Activated T-helper 17 cell treated with anti-CD3 and anti-CD28 coated beads, Interleukin-2, amount 50 U/mL, for 72 hours (primary cell): ENCODE results near the gene PARD3. TPM values are rescaled to one million over a fixed set of nuclear protein-coding genes. Genes with fewer than 3 reads are reported as not detected.
A peak's percentile ranks its signal among the peaks of the same experiment; 100 is the strongest.
"Not testable (repeated sequence)": the region's sequence is repeated elsewhere in the genome, so short reads cannot be mapped to it uniquely, and the experiment has no call there.

ENCODE experiments used
- ATAC-seq: fragments of 150-1000 bp; cut with Tn5 transposase; replicated peaks from 2 replicates; pipeline ENCODE4 v1.10.0; 2021; ENCODE audit warnings: mild to moderate bottlenecking, moderate library complexity
- H3K27ac Mint-ChIP-seq: one replicate; pipeline ENCODE4 v1.8.0; 2022; ENCODE audit warnings: mixed read lengths
- H3K27me3 Mint-ChIP-seq: one replicate; pipeline ENCODE4 v1.8.0; 2022; ENCODE audit warnings: mixed read lengths
- H3K36me3 Mint-ChIP-seq: one replicate; pipeline ENCODE4 v1.8.0; 2022; ENCODE audit warnings: low read depth, mild to moderate bottlenecking, mixed read lengths
- H3K4me1 Mint-ChIP-seq: one replicate; pipeline ENCODE4 v1.8.0; 2022; ENCODE audit warnings: mixed read lengths
- H3K4me3 Mint-ChIP-seq: one replicate; pipeline ENCODE4 v1.8.0; 2022; ENCODE audit warnings: mild to moderate bottlenecking, mixed read lengths
- H3K9me3 Mint-ChIP-seq: one replicate; pipeline ENCODE4 v1.8.0; 2022; ENCODE audit warnings: mixed read lengths
- total RNA-seq, 2 donors: library from RNA; stranded (reverse); gene quantifications; one replicate each; pipeline ENCODE4 v1.2.3, GENCODE V29; 2022

The PARD3 gene
- total RNA-seq, 2 donors from 2014 or later: 0.13 to 0.24 TPM

DNA sequence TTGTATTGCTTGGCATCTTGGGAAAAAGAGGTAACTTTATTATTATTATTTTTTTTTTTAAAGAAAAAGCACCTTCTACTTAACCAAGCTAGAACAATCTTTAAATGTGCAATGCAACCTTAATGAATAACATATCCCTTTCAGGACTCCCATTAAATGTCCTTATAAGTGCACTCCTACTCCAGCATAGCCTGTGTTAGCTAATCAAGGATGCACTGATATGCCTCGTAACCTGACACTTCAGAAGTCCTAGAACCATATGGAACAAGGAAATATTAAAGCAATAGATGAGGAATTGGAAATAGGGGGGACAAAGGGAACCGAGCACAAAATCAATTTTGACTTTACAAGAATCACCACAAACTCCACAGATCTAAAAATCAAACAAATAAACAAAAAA is 522.4 kb downstream of the PARD3 start:
- no peaks in the 10 kb centered on the region for H3K9me3 Mint-ChIP-seq

GRCh38 chr10:34292194-34292565 is 522.9 kb downstream of the PARD3 start:
- no peak overlapping the region for H3K4me3 Mint-ChIP-seq
- no peak overlapping the region for H3K27ac Mint-ChIP-seq
- H3K9me3 Mint-ChIP-seq: no peaks in the 10 kb centered on the region
- peak; percentile 66 for ATAC-seq
- H3K27me3 Mint-ChIP-seq: peaks cover 26% of the 10 kb centered on the region
- peaks cover 6% of the 10 kb centered on the region for H3K4me1 Mint-ChIP-seq
- no peaks in the 10 kb centered on the region for H3K36me3 Mint-ChIP-seq

More for the DNA sequence above, 522.4 kb downstream of the PARD3 start:
- no peak overlapping the region for H3K4me3 Mint-ChIP-seq
- H3K27me3 Mint-ChIP-seq: peaks cover 30% of the 10 kb centered on the region
- ATAC-seq: no peak
- H3K36me3 Mint-ChIP-seq: no peaks in the 10 kb centered on the region
- H3K4me1 Mint-ChIP-seq: peaks cover 6% of the 10 kb centered on the region
- no peak overlapping the region for H3K27ac Mint-ChIP-seq

GRCh38 chr10:34291466-34292193 is 523.5 kb downstream of the PARD3 start:
- no peaks in the 10 kb centered on the region for H3K36me3 Mint-ChIP-seq
- H3K27ac Mint-ChIP-seq: no peak overlapping the region
- peaks cover 29% of the 10 kb centered on the region for H3K27me3 Mint-ChIP-seq
- H3K4me3 Mint-ChIP-seq: peak overlapping the region; percentile 29
- peak; percentile 41 for ATAC-seq
- no peaks in the 10 kb centered on the region for H3K9me3 Mint-ChIP-seq
- peaks cover 6% of the 10 kb centered on the region for H3K4me1 Mint-ChIP-seq

DNA sequence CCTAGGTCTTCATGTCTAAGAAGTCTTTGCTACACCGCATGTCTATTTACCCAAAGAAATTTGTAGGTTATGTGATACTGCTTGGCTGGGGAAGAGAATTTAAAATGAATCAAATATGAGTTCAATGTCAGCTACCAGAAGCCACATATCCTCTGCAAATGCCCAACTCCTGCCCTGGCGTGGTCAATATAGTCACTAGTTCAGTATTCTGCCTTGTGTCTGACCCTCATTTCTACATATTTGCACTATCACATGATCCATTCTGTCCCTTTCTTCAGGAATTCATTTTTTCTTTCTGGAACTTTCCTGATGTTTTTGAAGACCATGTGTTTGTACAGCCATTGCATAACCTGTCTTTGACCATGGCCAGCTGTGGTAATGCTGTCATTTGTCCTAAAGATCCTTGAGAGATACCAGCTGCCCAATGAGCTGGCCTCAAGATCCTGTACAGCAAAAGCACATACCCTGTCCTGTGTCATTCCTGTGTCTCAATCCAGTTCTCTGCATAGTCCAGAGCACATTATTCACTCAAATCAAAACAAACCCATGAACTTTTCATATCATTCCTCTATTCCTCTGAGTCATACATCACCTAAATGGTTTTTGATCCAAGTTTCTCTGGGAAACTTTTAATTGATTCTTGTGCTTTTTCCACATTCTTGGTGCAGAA is 524.5 kb downstream of the PARD3 start:
- no peaks in the 10 kb centered on the region for H3K9me3 Mint-ChIP-seq
- no peaks in the 10 kb centered on the region for H3K36me3 Mint-ChIP-seq
- ATAC-seq: no peak
- H3K27ac Mint-ChIP-seq: no peak overlapping the region
- no peak overlapping the region for H3K4me3 Mint-ChIP-seq
- peaks cover 33% of the 10 kb centered on the region for H3K27me3 Mint-ChIP-seq
- H3K4me1 Mint-ChIP-seq: peaks cover 6% of the 10 kb centered on the region

DNA sequence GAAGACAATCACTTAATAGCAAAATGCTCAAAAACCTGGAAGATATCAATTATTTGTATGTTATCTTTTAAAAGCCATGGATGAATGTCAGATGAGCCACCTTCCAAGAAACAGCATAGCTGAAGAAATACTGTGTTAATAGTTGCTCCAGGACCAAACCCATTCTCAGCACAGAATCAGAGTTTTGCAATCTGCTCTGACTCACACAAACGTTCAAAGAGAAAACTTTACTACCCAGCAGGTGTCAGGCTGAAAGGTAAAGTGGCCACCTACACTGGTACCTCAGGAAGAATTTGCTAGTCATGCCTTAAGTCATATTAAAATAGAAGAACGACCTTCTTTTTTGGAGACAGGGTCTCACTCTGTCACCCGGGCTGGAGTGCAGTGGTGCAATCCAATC is 526.5 kb downstream of the PARD3 start:
- H3K27ac Mint-ChIP-seq: no peak overlapping the region
- H3K27me3 Mint-ChIP-seq: peaks cover 19% of the 10 kb centered on the region
- ATAC-seq: no peak
- H3K4me1 Mint-ChIP-seq: peaks cover under 1% of the 10 kb centered on the region
- H3K9me3 Mint-ChIP-seq: no peaks in the 10 kb centered on the region
- no peak overlapping the region for H3K4me3 Mint-ChIP-seq
- H3K36me3 Mint-ChIP-seq: no peaks in the 10 kb centered on the region

- no peak overlapping the region for H3K27ac Mint-ChIP-seq
- H3K9me3 Mint-ChIP-seq: no peaks in the 10 kb centered on the region
- ATAC-seq: no peak
- peaks cover 18% of the 10 kb centered on the region for H3K27me3 Mint-ChIP-seq
- H3K4me3 Mint-ChIP-seq: no peak overlapping the region
- peaks cover 3% of the 10 kb centered on the region for H3K4me1 Mint-ChIP-seq
- no peaks in the 10 kb centered on the region for H3K36me3 Mint-ChIP-seq
Observed at GRCh38 chr10:34286136-34286739, 528.9 kb downstream of the PARD3 start.

- Mint-ChIP-seq H3K27ac (peak overlapping the region; percentile 53), H3K27me3 (peaks cover 17% of the 10 kb centered on the region), H3K9me3 (no peaks in the 10 kb centered on the region), H3K4me3 (peak overlapping the region; percentile 33), H3K36me3 (no peaks in the 10 kb centered on the region), H3K4me1 (peaks cover 4% of the 10 kb centered on the region)
- ATAC-seq: peak; percentile 22
Observed at GRCh38 chr10:34281661-34282582, 533.2 kb downstream of the PARD3 start.

GRCh38 chr10:34280599-34281374 is 534.3 kb downstream of the PARD3 start:
- Mint-ChIP-seq H3K4me3 (peak overlapping the region; percentile 33), H3K36me3 (no peaks in the 10 kb centered on the region), H3K27ac (peak overlapping the region; percentile 53)

DNA sequence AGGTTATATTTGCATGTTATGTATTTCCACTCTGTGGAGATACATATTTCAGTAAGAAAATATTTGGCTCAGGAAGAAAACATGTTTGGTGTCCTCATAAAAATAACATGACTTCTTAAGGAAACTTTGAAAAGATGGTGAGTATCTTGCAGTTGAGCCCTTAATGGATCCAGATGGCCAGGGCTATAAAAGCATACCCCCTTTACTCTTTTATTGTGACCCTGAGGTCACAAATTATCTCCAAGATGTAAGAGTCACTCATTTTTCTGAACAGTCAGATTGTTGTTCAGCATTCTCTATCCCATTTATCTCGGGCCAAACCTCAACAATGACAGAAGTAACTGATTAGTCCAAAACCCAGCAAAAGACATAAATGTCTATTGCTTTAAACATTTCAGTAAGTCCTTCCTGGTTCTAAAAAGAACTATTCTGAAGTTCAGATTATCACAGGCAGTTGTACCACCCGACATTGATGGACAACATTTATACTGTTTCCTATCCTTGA is 539.4 kb downstream of the PARD3 start:
- H3K27me3 Mint-ChIP-seq: peaks cover 9% of the 10 kb centered on the region
- H3K4me1 Mint-ChIP-seq: no peaks in the 10 kb centered on the region
- H3K9me3 Mint-ChIP-seq: no peaks in the 10 kb centered on the region
- H3K4me3 Mint-ChIP-seq: no peak overlapping the region
- no peak overlapping the region for H3K27ac Mint-ChIP-seq
- no peak for ATAC-seq
- H3K36me3 Mint-ChIP-seq: no peaks in the 10 kb centered on the region

More at GRCh38 chr10:34280599-34281374, 534.3 kb downstream of the PARD3 start:
- H3K9me3 Mint-ChIP-seq: no peaks in the 10 kb centered on the region
- peaks cover 4% of the 10 kb centered on the region for H3K4me1 Mint-ChIP-seq
- peak; percentile 80 for ATAC-seq
- peaks cover 8% of the 10 kb centered on the region for H3K27me3 Mint-ChIP-seq

DNA sequence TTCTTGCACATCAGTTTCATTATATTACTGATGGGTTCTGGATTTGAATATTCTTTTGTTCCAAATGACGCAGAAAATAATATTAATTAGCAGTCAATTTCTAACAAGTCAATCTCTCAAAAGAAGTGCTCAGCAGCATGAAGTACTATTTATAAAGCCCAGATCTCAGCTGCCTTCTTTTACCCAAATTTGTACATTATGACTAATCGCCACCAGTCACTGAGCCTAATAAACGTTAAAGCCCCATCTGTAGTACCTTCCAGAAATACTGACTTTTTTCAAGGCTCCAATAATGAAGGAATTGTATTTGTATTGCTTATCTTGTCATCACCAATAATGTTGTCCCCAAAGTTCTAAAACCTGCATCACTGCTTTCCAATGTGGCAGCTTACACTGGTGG is 540.2 kb downstream of the PARD3 start:
- ATAC-seq: no peak
- Mint-ChIP-seq H3K9me3 (no peaks in the 10 kb centered on the region), H3K4me3 (no peak overlapping the region), H3K27me3 (peaks cover 9% of the 10 kb centered on the region), H3K4me1 (no peaks in the 10 kb centered on the region), H3K36me3 (no peaks in the 10 kb centered on the region), H3K27ac (no peak overlapping the region)

DNA sequence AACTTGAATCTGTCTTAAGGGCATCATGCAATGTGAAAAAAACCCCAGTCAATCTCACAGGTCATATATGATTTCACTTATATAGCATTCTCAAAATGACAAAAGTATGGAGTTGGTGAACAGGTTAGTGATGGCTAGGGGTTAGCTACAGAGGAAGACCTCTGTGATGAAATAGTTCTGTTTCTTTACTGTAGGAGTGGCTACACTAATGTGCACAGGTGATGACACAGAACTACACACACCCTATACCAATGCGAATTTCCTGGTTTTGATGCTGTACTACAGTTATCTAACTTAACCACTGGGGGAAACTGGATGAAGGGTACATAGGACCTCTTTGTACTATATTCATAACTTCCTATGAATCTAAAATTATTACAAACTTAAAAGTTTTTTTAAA is 541.8 kb downstream of the PARD3 start:
- Mint-ChIP-seq H3K4me3 (no peak overlapping the region), H3K36me3 (no peaks in the 10 kb centered on the region), H3K27ac (no peak overlapping the region), H3K27me3 (peaks cover 5% of the 10 kb centered on the region), H3K9me3 (no peaks in the 10 kb centered on the region), H3K4me1 (no peaks in the 10 kb centered on the region)
- ATAC-seq: peak; percentile 39

DNA sequence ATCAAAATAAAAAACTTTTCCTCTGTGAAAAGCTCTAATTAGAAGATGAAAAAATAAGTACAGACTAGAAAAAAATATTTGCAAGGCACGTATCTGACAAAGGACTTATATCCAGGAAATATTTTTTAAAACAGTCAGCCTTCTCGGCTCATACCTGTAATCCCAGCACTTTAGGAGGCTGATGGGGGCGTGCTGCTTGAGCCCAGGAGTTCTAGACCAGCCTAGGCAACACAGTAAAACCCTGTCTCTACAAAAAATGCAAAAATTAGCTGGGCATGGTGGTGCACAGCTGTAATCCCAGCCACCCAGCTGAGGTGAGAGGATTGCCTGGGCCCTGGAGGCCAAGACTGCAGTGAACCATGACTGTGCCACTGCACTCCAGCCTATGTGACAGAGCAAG is 542.8 kb downstream of the PARD3 start:
- no peaks in the 10 kb centered on the region for H3K4me1 Mint-ChIP-seq
- H3K4me3 Mint-ChIP-seq: no peak overlapping the region
- H3K27me3 Mint-ChIP-seq: peaks cover 8% of the 10 kb centered on the region
- peaks cover 5% of the 10 kb centered on the region for H3K9me3 Mint-ChIP-seq
- no peak overlapping the region for H3K27ac Mint-ChIP-seq
- H3K36me3 Mint-ChIP-seq: no peaks in the 10 kb centered on the region
- no peak for ATAC-seq

DNA sequence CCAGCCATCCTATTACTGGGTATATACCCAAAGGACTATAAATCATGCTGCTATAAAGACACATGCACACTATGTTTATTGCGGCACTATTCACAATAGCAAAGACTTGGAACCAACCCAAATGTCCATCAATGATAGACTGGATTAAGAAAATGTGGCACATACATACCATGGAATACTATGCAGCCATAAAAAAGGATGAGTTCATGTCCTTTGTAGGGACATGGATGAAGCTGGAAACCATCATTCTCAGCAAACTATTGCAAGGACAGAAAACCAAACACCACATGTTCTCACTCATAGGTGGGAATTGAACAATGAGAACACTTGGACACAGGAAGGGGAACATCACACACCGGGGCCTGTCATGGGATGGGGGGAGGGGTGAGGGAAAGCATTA is 546.7 kb downstream of the PARD3 start:
- peaks cover 10% of the 10 kb centered on the region for H3K27me3 Mint-ChIP-seq
- H3K36me3 Mint-ChIP-seq, H3K27ac Mint-ChIP-seq, ATAC-seq, H3K4me1 Mint-ChIP-seq, H3K9me3 Mint-ChIP-seq, H3K4me3 Mint-ChIP-seq: not testable (repeated sequence)
